HepG2 (cell line): ENCODE results near the gene RIPK3. TPM values are rescaled to one million over a fixed set of nuclear protein-coding genes. Genes with fewer than 3 reads are reported as not detected.

Source experiments
- ATF7 ChIP-seq, 2 experiments: fragments of 450-650 bp in 1 of 2; sonication (generic) in 1 of 2; formaldehyde crosslinking in 1 of 2; IDR thresholded peaks; 2 replicates each; pipeline versions ENCODE4 v1.4.0 to v1.6.1; 2016 to 2020; ENCODE audit warnings: antibody characterized with exemption in 1 of 2, mild to moderate bottlenecking in 1 of 2, missing genetic modification reagents in 1 of 2
- KDM2A ChIP-seq: sonication (generic); formaldehyde crosslinking; IDR thresholded peaks from 2 replicates; pipeline ENCODE4 v1.4.0; 2020; ENCODE audit warnings: low read depth, missing genetic modification reagents, borderline replicate concordance
- NFYB ChIP-seq: sonication (generic); formaldehyde crosslinking; IDR thresholded peaks from 2 replicates; pipeline ENCODE4 v1.4.0; 2020; ENCODE audit warnings: missing genetic modification reagents
- SIX1 ChIP-seq: sonication (generic); formaldehyde crosslinking; IDR thresholded peaks from 2 replicates; pipeline ENCODE4 v1.4.0; 2020; ENCODE audit warnings: missing genetic modification reagents, borderline replicate concordance
- ZBTB4 ChIP-seq: sonication (generic); formaldehyde crosslinking; IDR thresholded peaks from 2 replicates; pipeline ENCODE4 v1.4.0; 2020; ENCODE audit warnings: missing genetic modification reagents, mild to moderate bottlenecking, borderline replicate concordance
- ZNF775 ChIP-seq: sonication (generic); formaldehyde crosslinking; IDR thresholded peaks from 2 replicates; pipeline ENCODE4 v1.4.0; 2020; ENCODE audit warnings: missing genetic modification reagents, mild to moderate bottlenecking, moderate library complexity, borderline replicate concordance
- polyA plus RNA-seq, 8 experiments: library from polyadenylated mRNA; depleted of rRNA in 3 of 8; stranded (reverse) in 7 of 8; unstranded in 1 of 8; fragments of >200 nt; fragmentation: Illumina TruSeq in 4 of 8; extraction: Trizol in 4 of 8; gene quantifications; 2 replicates each; pipeline versions ENCODE4 v1.2.1 to v1.2.3, GENCODE V29; 2011 to 2016; ENCODE audit warnings: low read depth in 4 of 8, missing spikeins in 1 of 8, mixed read lengths in 1 of 8; ENCODE audit not compliant: insufficient read depth in 1 of 8
- total RNA-seq, 5 experiments: library from RNA; depleted of rRNA; stranded (reverse); fragments of >200 nt; fragmentation: Illumina TruSeq; extraction: Trizol; gene quantifications; 2 replicates each; pipeline ENCODE4 v1.2.3, GENCODE V29; 2016; ENCODE audit warnings: low read depth in 1 of 5
- TF ChIP-seq, protein P1 (sequence below): sonication (generic); formaldehyde crosslinking; IDR thresholded peaks from one replicate; pipeline ENCODE4 v1.5.1; 2020; ENCODE audit warnings: mild to moderate bottlenecking, missing genetic modification reagents; ENCODE audit errors: not compliant biosample characterization
- TF ChIP-seq, protein P2 (sequence below): sonication (generic); formaldehyde crosslinking; IDR thresholded peaks from 2 replicates; pipeline ENCODE4 v1.5.1; 2020; ENCODE audit warnings: missing genetic modification reagents, mild to moderate bottlenecking, borderline replicate concordance

Gene RIPK3
- total and polyA plus RNA-seq, 2 of the 13 experiments (the other 11 are each of a cell fraction or from before 2014, with no cell fraction given) = not detected

DNA sequence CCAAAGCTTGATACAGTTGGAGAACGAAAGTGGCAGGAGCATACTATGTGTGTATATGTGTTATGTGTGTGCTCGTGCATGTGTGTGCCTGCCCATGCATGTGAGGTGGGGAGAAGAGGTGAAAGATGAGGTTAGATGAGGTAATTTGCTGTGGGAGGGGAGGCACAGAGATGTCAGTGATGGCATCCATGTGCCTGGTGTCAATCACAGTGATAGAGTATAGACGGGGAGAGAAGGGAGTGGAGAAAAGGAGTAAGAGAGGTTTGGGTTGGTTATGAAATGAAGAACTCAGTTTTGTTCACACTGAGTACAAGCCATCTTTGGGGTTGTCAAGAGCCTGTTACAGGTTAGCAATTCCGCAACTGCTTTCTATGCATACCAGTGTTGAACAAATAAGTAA is 44.4 kb upstream of the RIPK3 start (continued):
- no peak for TF ChIP-seq ZBTB4 (CRISPR knock-in tag)
- no peak for TF ChIP-seq NFYB (CRISPR knock-in tag)
- TF ChIP-seq ATF7 (IDR thresholded peaks at IDR 0.05) = peak; percentile 27; the same call in 1 of the 2 replicates
- no peak for TF ChIP-seq ATF7 (CRISPR knock-in tag; IDR thresholded peaks at IDR 0.05)
- no peak for TF ChIP-seq KDM2A (CRISPR knock-in tag)
- no peak for TF ChIP-seq ZNF775 (CRISPR knock-in tag)
- TF ChIP-seq, protein P1, sequence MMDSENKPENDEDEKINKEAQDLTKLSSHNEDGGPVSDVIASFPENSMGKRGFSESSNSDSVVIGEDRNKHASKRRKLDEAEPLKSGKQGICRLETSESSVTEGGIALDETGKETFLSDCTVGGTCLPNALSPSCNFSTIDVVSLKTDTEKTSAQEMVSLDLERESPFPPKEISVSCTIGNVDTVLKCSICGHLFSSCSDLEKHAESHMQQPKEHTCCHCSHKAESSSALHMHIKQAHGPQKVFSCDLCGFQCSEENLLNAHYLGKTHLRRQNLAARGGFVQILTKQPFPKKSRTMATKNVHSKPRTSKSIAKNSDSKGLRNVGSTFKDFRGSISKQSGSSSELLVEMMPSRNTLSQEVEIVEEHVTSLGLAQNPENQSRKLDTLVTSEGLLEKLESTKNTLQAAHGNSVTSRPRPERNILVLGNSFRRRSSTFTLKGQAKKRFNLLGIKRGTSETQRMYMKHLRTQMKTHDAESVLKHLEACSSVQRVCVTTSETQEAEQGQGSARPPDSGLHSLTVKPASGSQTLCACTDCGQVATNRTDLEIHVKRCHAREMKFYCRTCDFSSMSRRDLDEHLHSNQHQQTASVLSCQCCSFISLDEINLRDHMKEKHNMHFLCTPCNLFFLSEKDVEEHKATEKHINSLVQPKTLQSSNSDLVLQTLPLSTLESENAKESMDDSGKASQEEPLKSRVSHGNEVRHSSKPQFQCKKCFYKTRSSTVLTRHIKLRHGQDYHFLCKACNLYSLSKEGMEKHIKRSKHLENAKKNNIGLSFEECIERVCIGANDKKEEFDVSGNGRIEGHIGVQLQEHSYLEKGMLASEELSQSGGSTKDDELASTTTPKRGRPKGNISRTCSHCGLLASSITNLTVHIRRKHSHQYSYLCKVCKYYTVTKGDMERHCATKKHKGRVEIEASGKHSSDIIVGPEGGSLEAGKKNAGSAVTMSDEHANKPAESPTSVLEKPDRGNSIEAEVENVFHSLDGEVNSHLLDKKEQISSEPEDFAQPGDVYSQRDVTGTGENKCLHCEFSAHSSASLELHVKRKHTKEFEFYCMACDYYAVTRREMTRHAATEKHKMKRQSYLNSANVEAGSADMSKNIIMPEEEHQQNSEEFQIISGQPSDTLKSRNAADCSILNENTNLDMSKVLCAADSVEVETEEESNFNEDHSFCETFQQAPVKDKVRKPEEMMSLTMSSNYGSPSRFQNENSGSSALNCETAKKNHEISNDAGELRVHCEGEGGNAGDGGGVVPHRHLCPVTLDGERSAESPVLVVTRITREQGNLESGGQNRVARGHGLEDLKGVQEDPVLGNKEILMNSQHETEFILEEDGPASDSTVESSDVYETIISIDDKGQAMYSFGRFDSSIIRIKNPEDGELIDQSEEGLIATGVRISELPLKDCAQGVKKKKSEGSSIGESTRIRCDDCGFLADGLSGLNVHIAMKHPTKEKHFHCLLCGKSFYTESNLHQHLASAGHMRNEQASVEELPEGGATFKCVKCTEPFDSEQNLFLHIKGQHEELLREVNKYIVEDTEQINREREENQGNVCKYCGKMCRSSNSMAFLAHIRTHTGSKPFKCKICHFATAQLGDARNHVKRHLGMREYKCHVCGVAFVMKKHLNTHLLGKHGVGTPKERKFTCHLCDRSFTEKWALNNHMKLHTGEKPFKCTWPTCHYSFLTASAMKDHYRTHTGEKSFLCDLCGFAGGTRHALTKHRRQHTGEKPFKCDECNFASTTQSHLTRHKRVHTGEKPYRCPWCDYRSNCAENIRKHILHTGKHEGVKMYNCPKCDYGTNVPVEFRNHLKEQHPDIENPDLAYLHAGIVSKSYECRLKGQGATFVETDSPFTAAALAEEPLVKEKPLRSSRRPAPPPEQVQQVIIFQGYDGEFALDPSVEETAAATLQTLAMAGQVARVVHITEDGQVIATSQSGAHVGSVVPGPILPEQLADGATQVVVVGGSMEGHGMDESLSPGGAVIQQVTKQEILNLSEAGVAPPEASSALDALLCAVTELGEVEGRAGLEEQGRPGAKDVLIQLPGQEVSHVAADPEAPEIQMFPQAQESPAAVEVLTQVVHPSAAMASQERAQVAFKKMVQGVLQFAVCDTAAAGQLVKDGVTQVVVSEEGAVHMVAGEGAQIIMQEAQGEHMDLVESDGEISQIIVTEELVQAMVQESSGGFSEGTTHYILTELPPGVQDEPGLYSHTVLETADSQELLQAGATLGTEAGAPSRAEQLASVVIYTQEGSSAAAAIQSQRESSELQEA (CRISPR knock-in tag) = no peak
- TF ChIP-seq, protein P2, sequence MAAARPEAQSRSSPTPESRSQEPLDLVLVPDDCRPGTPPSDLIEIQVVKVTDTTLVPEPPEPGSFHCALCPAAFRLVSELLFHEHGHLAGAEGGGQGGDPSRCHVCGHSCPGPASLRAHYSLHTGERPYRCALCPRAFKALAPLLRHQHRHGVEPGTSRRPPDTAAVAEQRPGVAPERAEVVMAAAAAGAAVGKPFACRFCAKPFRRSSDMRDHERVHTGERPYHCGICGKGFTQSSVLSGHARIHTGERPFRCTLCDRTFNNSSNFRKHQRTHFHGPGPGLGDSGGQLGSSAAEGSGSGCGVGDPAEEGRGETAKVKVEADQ (CRISPR knock-in tag) = no peak
- TF ChIP-seq SIX1 (CRISPR knock-in tag) = no peak
